ENCODE measurements around the gene HOXA10.

- TF ChIP-seq CTCF (conservative IDR thresholded peaks at IDR 0.05; ENCODE audit: low read depth, low read length) = no peak
- TF ChIP-seq EZH2 (IDR thresholded peaks at IDR 0.05; ENCODE audit: borderline replicate concordance, low read depth, low read length, poor library complexity, severe bottlenecking) = no peak
These were observed 2.3 kb downstream of the HOXA10 start for GRCh38 chr7:27171637-27172314.
